HG02588 (cell line): ENCODE data around the gene PPM1A.
"Not testable (repeated sequence)": the region's sequence is repeated elsewhere in the genome, so short reads cannot be mapped to it uniquely, and the experiment has no call there.

ENCODE experiments used
- ATAC-seq: cut with Tn5 transposase; IDR thresholded peaks from one replicate; pipeline ENCODE4 v1.9.1; 2021; ENCODE audit warnings: mild to moderate bottlenecking, moderate library complexity; ENCODE audit not compliant: unreplicated experiment

The PPM1A gene

GRCh38 chr14:60315196-60315990, 66.4 kb downstream of the PPM1A start:
- ATAC-seq = no peak

GRCh38 chr14:60317609-60318008, 68.6 kb downstream of the PPM1A start:
- ATAC-seq = no peak

- ATAC-seq = not testable (repeated sequence)
Observed at GRCh38 chr14:60320860-60321259, 71.8 kb downstream of the PPM1A start.

- no peak for ATAC-seq
Observed at GRCh38 chr14:60323199-60323896, 74.3 kb downstream of the PPM1A start.

- ATAC-seq = no peak
Observed at GRCh38 chr14:60324837-60325236, 75.8 kb downstream of the PPM1A start.

GRCh38 chr14:60326274-60326673, 77.3 kb downstream of the PPM1A start:
- ATAC-seq = no peak

- peak; percentile 52 for ATAC-seq
Observed at GRCh38 chr14:60327447-60328331, 78.7 kb downstream of the PPM1A start.

GRCh38 chr14:60328583-60328982, 79.6 kb downstream of the PPM1A start:
- no peak for ATAC-seq

GRCh38 chr14:60329274-60329673, 80.3 kb downstream of the PPM1A start:
- ATAC-seq = no peak

GRCh38 chr14:60331201-60332045, 82.4 kb downstream of the PPM1A start:
- peak; percentile 70 for ATAC-seq

- no peak for ATAC-seq
Observed at GRCh38 chr14:60332046-60332399, 83.0 kb downstream of the PPM1A start.

GRCh38 chr14:60332869-60333268, 83.8 kb downstream of the PPM1A start:
- ATAC-seq = no peak

- no peak for ATAC-seq
Observed at GRCh38 chr14:60339571-60339970, 90.5 kb downstream of the PPM1A start.

- ATAC-seq = no peak
Observed at GRCh38 chr14:60343571-60344071, 94.6 kb downstream of the PPM1A start.

GRCh38 chr14:60344751-60345150, 95.7 kb downstream of the PPM1A start:
- ATAC-seq = no peak

GRCh38 chr14:60346706-60347105, 97.7 kb downstream of the PPM1A start:
- no peak for ATAC-seq

- ATAC-seq = no peak
Observed at GRCh38 chr14:60348211-60348610, 99.2 kb downstream of the PPM1A start.
